Erythroblast (primary cell): ENCODE data around the gene HMGCS1.

Source experiments
- GATA1 ChIP-seq: IDR thresholded peaks from 2 replicates; pipeline ENCODE4 v1.6.1; 2011; ENCODE audit warnings: low read depth, mild to moderate bottlenecking, control low read depth, low read length, moderate library complexity
- POLR2A ChIP-seq: IDR thresholded peaks from 2 replicates; pipeline ENCODE4 v1.6.1; 2011; ENCODE audit warnings: mild to moderate bottlenecking, low read length

DNA sequence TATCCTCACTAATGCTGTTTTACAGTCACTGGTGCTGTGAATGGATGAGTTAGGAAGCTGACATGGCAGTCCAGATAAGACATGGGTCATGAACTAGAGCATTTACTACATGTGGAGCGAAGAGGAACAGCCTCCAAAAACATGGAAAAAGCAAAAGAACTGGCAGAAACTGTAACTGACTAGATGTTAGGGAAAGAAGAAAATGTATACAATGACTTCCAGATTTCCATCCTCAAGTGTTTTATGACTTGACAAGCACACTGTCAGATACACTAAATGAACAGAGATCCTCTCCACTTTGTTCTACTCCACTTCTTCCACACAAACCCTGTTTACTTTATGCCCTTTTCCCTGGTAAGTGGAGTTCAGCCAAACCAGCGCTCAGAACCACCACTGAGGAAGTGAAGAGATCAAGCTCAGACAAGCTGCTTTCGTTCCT, 11.5 kb downstream of the HMGCS1 start:
- TF ChIP-seq POLR2A, result no peak
- TF ChIP-seq GATA1, result no peak
